ENCODE measurements around the gene MYMX. TPM values are rescaled to one million over a fixed set of nuclear protein-coding genes. Genes with fewer than 3 reads are reported as not detected.
"Not testable (repeated sequence)": the region's sequence is repeated elsewhere in the genome, so short reads cannot be mapped to it uniquely, and the experiment has no call there.

Gene MYMX
- total RNA-seq, 1 donor from 2014 or later: not detected

DNA sequence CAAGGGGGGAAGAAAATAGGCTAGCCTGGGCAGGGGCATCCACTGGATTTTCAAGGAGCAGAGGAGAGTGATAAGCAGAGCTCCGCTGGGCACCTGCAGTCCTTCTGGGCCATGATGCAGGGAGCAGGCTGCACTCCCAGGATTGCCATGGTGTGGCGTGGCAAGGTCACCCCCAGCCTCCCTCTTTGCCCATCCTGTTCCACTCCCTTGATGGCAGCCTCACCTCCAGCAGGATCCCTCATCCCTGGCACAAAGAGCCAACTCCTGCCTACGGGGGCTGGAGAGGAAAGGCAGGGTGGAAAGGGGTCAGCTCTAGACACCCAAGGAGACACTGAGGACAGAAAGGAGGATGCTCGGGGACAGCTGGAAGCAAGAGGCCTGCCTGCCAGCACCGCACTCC lies 22.4 kb upstream of the MYMX start:
- Histone ChIP-seq H3K4me3 (no peak overlapping the region), H3K27me3 (no peaks in the 10 kb centered on the region), H3K36me3 (no peaks in the 10 kb centered on the region), H3K27ac (no peak overlapping the region), H3K4me1 (no peaks in the 10 kb centered on the region), H3K9me3 (no peaks in the 10 kb centered on the region)
- intact Hi-C loops (cut with DNase I): no loop called here
- no peak for DNase-seq (ENCODE audit: extremely low spot score in 2 of 2)
- TF ChIP-seq, protein P1, sequence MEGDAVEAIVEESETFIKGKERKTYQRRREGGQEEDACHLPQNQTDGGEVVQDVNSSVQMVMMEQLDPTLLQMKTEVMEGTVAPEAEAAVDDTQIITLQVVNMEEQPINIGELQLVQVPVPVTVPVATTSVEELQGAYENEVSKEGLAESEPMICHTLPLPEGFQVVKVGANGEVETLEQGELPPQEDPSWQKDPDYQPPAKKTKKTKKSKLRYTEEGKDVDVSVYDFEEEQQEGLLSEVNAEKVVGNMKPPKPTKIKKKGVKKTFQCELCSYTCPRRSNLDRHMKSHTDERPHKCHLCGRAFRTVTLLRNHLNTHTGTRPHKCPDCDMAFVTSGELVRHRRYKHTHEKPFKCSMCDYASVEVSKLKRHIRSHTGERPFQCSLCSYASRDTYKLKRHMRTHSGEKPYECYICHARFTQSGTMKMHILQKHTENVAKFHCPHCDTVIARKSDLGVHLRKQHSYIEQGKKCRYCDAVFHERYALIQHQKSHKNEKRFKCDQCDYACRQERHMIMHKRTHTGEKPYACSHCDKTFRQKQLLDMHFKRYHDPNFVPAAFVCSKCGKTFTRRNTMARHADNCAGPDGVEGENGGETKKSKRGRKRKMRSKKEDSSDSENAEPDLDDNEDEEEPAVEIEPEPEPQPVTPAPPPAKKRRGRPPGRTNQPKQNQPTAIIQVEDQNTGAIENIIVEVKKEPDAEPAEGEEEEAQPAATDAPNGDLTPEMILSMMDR (IDR thresholded peaks at IDR 0.05): no peak
- no peak for TF ChIP-seq POLR2AphosphoS5 (IDR thresholded peaks at IDR 0.05; ENCODE audit: insufficient read depth in 1 of 2, low read depth in 1 of 2)
- TF ChIP-seq POLR2A (IDR thresholded peaks at IDR 0.05): no peak

DNA sequence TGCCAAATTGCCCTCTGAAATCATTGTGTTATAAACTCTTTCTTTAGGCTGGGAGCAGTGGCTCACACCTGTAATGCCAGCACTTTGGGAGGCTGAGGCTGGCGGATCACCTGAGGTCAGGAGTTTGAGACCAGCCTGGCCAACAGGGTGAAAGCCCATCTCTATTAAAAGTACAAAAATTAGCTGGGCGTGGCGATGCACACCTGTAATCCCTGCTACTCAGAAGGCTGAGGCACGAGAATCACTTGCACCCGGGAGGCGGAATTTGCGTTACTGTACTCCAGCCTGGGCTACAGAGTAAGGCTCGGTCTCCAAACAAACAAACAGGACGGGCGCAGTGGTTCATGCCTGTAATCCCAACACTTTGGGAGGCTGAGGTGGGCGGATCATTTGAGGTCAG lies 20.4 kb upstream of the MYMX start:
- intact Hi-C loops (cut with DNase I); H3K27me3 ChIP-seq; DNase-seq (ENCODE audit: extremely low spot score in 2 of 2); H3K4me3 ChIP-seq; H3K9me3 ChIP-seq; H3K36me3 ChIP-seq; H3K27ac ChIP-seq: not testable (repeated sequence)
- peaks cover 10% of the 10 kb centered on the region for H3K4me1 ChIP-seq

DNA sequence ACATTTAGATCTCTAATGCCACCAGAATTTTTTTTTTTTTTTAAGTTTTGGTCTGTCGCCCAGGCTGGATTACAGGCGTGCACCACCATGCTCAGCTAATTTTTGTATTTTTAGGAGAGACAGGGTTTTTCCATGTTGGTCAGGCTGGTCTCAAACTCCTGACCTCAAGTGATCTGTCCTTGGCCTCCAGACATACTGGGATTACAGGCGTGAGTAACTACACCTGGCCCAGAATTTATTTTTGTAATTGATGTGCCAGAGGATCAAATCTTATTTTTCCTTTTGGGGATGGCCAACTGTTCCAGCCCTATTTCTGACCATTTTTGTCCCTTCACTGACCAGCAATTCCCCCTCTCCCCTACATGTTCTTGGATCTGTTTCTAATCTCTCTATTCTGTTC lies 18.0 kb upstream of the MYMX start:
- H3K27me3 ChIP-seq: no peaks in the 10 kb centered on the region
- no peak overlapping the region for H3K27ac ChIP-seq
- intact Hi-C loops (cut with DNase I): no loop called here
- TF ChIP-seq POLR2A (IDR thresholded peaks at IDR 0.05): no peak
- TF ChIP-seq, protein P1 (IDR thresholded peaks at IDR 0.05): no peak
- DNase-seq (ENCODE audit: extremely low spot score in 2 of 2): no peak
- peaks cover 27% of the 10 kb centered on the region for H3K4me1 ChIP-seq
- no peaks in the 10 kb centered on the region for H3K9me3 ChIP-seq
- H3K36me3 ChIP-seq: no peaks in the 10 kb centered on the region
- no peak overlapping the region for H3K4me3 ChIP-seq

DNA sequence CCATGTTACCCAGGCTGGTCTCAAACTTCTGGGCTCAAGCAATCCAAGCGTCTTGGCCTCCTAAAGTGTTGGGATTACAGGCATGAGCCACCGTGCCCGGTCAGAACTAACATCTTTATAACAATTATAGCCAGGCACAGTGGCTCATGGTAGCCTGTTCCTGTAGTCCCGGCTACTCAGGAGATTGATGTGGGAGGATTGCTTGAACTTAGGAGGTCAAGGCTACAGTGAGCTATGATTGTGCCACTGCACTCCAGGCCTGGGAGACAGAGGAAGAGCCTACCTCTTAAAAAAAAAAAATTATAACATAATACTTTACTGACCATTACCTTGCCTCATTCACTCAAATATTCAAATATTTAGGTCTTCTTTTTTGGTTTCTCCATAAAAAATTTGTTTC lies 16.8 kb upstream of the MYMX start:
- H3K27ac ChIP-seq: no peak overlapping the region

DNA sequence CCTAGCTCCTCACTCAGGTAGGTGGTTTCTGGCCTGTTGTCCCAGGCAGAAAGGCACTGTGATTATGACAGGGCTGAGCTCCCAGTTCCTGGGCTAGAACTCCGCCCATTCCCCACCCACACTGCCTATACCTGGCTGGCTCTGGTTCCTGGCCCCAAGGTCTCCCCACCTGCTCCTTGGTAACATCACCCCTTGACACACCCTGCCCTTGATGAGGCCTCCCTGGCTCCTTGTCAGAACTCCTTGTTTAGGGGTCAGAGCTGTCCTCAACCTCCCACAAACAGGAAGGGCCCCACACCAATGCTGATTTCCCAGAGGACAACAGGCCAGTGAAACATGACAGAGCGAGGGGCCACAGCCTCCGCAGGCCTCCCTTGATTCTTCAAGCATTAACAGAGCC lies 15.5 kb upstream of the MYMX start:
- Histone ChIP-seq H3K4me3 (no peak overlapping the region), H3K36me3 (no peaks in the 10 kb centered on the region), H3K27ac (peak overlapping the region; percentile 77), H3K27me3 (no peaks in the 10 kb centered on the region), H3K9me3 (no peaks in the 10 kb centered on the region), H3K4me1 (peaks cover 27% of the 10 kb centered on the region)
- no peak for TF ChIP-seq POLR2A (IDR thresholded peaks at IDR 0.05)
- no peak for TF ChIP-seq POLR2AphosphoS5 (IDR thresholded peaks at IDR 0.05; ENCODE audit: insufficient read depth in 1 of 2, low read depth in 1 of 2)
- TF ChIP-seq, protein P1 (IDR thresholded peaks at IDR 0.05): no peak
- DNase-seq (ENCODE audit: extremely low spot score in 2 of 2): no peak
- intact Hi-C loops (cut with DNase I): no loop called here

More for the DNA sequence above, 16.8 kb upstream of the MYMX start:
- no peak for TF ChIP-seq POLR2A (IDR thresholded peaks at IDR 0.05)
- no peak for TF ChIP-seq POLR2AphosphoS5 (IDR thresholded peaks at IDR 0.05; ENCODE audit: insufficient read depth in 1 of 2, low read depth in 1 of 2)
- TF ChIP-seq, protein P1 (IDR thresholded peaks at IDR 0.05): no peak
- no peak overlapping the region for H3K4me3 ChIP-seq
- H3K9me3 ChIP-seq: no peaks in the 10 kb centered on the region
- intact Hi-C loops (cut with DNase I): no loop called here
- H3K4me1 ChIP-seq: peaks cover 27% of the 10 kb centered on the region
- DNase-seq (ENCODE audit: extremely low spot score in 2 of 2): no peak
- no peaks in the 10 kb centered on the region for H3K36me3 ChIP-seq
- H3K27me3 ChIP-seq: no peaks in the 10 kb centered on the region
